Loucy (cell line): ENCODE results near the gene PAX3.

ENCODE experiments used
- CTCF ChIP-seq: fragments of 200-600 bp; sonication (generic); conservative IDR thresholded peaks from 2 replicates; pipeline ENCODE4 v1.5.1; 2014; ENCODE audit warnings: mild to moderate bottlenecking, antibody characterized with exemption, low read length
- EZH2phosphoT487 ChIP-seq: fragments of 200-600 bp; IDR thresholded peaks from 2 replicates; pipeline ENCODE4 v1.6.1; 2018; ENCODE audit warnings: antibody characterized with exemption, mild to moderate bottlenecking, moderate library complexity, borderline replicate concordance

GRCh38 chr2:222228054-222228453, 70.7 kb downstream of the PAX3 start:
- no peak for TF ChIP-seq CTCF
- TF ChIP-seq EZH2phosphoT487 = no peak
